HCT116 (cell line): Measurements from ENCODE around the gene PGM2L1. TPM values are rescaled to one million over a fixed set of nuclear protein-coding genes. Genes with fewer than 3 reads are reported as not detected.
"Not testable (repeated sequence)": the region's sequence is repeated elsewhere in the genome, so short reads cannot be mapped to it uniquely, and the experiment has no call there.

Experiments used
- ATAC-seq: fragments of 200-7000 bp; cut with Tn5 transposase; 2 replicates; pipeline ENCODE4 v1.9.1; 2020; ENCODE audit warnings: mild to moderate bottlenecking, moderate library complexity
- BruUV-seq: library from RNA; stranded (reverse); fragments of 400-500 nt; replicated peaks from 2 replicates; lab custom pipeline; 2021; lab: Mats Ljungman, UMichigan
- CTCF ChIA-PET: fragments of 300-600 bp; sonication (Branson Sonifier 250); formaldehyde crosslinking; loops from one replicate; lab custom pipeline; 2021; ENCODE audit warnings: antibody characterized with exemption; lab: Charles Lee
- POLR2A ChIA-PET: fragments of 300-600, 350-600 bp; sonication (Branson Sonifier 250); formaldehyde crosslinking; loops from one replicate; lab custom pipeline; 2021; ENCODE audit warnings: antibody characterized with exemption; lab: Charles Lee
- RAD21 ChIA-PET, 2 experiments: fragments of 300-600 bp; sonication (Branson Sonifier 250); formaldehyde crosslinking; loops; one replicate each; lab custom pipeline; 2023; ENCODE audit warnings: low total read pairs in 2 of 2; ENCODE audit not compliant: uncharacterized antibody in 2 of 2, unreplicated experiment in 2 of 2, low non-redundant PET in 1 of 2; lab: Charles Lee
- DNase-seq: peaks from one replicate; pipeline ENCODE4 v3.0.0-alpha.2; 2010; ENCODE audit warnings: low read depth, low spot score
- H2AFZ ChIP-seq: fragments of 200-600 bp; shearing (Covaris generic), sonication (generic); 2 replicates; pipeline ENCODE4 v1.6.1; 2017; ENCODE audit warnings: low read depth, mixed run types, mixed read lengths, antibody characterized with exemption, low read length; ENCODE audit not compliant: poor library complexity, severe bottlenecking
- H3K27ac ChIP-seq: 2 replicates; pipeline ENCODE4 v1.5.1; 2012; ENCODE audit warnings: low read depth, low read length
- H3K27me3 ChIP-seq: fragments of 200-600 bp; sonication (generic); 2 replicates; pipeline ENCODE4 v1.6.1; 2016; ENCODE audit warnings: mixed run types, low read length, mixed read lengths; ENCODE audit not compliant: insufficient read depth
- H3K36me3 ChIP-seq, 2 experiments: fragments of 200-500 bp in 1 of 2; fragments of 200-600 bp in 1 of 2; sonication (Bioruptor generic) in 1 of 2; sonication (generic) in 1 of 2; 2 replicates each; pipeline versions ENCODE4 v1.5.1 to v1.6.1; 2014 to 2016; ENCODE audit warnings: low read length in 2 of 2, inconsistent platforms in 1 of 2, mixed read lengths in 1 of 2, mixed run types in 1 of 2; ENCODE audit not compliant: insufficient read depth in 2 of 2, control insufficient read depth in 1 of 2
- H3K4me1 ChIP-seq, 2 experiments: fragments of 200-600 bp in 1 of 2; sonication (generic) in 1 of 2; 2 replicates each; pipeline versions ENCODE4 v1.5.1 to v1.6.1; 2012 to 2017; ENCODE audit warnings: low read length in 2 of 2, inconsistent platforms in 1 of 2, mild to moderate bottlenecking in 1 of 2, mixed read lengths in 1 of 2, mixed run types in 1 of 2, moderate library complexity in 1 of 2; ENCODE audit not compliant: insufficient read depth in 2 of 2, control insufficient read depth in 1 of 2
- H3K4me2 ChIP-seq: fragments of 200-600 bp; sonication (generic); 2 replicates; pipeline ENCODE4 v1.6.1; 2017; ENCODE audit warnings: mixed run types, low read length, mixed read lengths
- H3K4me3 ChIP-seq, 2 experiments: fragments of 200-600 bp in 1 of 2; sonication (generic) in 1 of 2; replicated peaks in 1 of 2; 2 replicates each; pipeline ENCODE4 v1.5.1; 2011 to 2016; ENCODE audit warnings: low read length in 2 of 2, control low read depth in 1 of 2, low read depth in 1 of 2, mild to moderate bottlenecking in 1 of 2, mixed read lengths in 1 of 2, mixed run types in 1 of 2
- H3K79me2 ChIP-seq: fragments of 200-600 bp; sonication (generic); 2 replicates; pipeline ENCODE4 v1.6.1; 2017; ENCODE audit warnings: mild to moderate bottlenecking, mixed run types, low read length, moderate library complexity, mixed read lengths; ENCODE audit not compliant: insufficient read depth
- H3K9ac ChIP-seq: fragments of 200-600 bp; sonication (generic); 2 replicates; pipeline ENCODE4 v1.6.1; 2016; ENCODE audit warnings: low read length, mixed read lengths
- H3K9me2 ChIP-seq: fragments of 200-600 bp; sonication (generic), shearing (Covaris generic); 2 replicates; pipeline ENCODE4 v1.6.1; 2017; ENCODE audit warnings: mixed run types, mild to moderate bottlenecking, moderate library complexity; ENCODE audit not compliant: insufficient read depth
- H3K9me3 ChIP-seq, 2 experiments: fragments of 200-500 bp in 1 of 2; fragments of 200-600 bp in 1 of 2; sonication (Bioruptor generic) in 1 of 2; sonication (generic) in 1 of 2; 2 replicates each; pipeline ENCODE4 v1.6.1; 2014 to 2017; ENCODE audit warnings: low read length in 2 of 2, mixed read lengths in 2 of 2, inconsistent platforms in 1 of 2, low read depth in 1 of 2, mild to moderate bottlenecking in 1 of 2, mixed run types in 1 of 2, moderate library complexity in 1 of 2; ENCODE audit not compliant: control insufficient read depth in 1 of 2, insufficient read depth in 1 of 2
- H4K20me1 ChIP-seq: fragments of 200-600 bp; sonication (generic), shearing (Covaris generic); 2 replicates; pipeline ENCODE4 v1.6.1; 2017; ENCODE audit warnings: mixed run types, mild to moderate bottlenecking, moderate library complexity; ENCODE audit not compliant: insufficient read depth
- ELF1 ChIP-seq: IDR thresholded peaks from 2 replicates; pipeline ENCODE4 v1.6.1; 2012; ENCODE audit warnings: low read depth, borderline replicate concordance
- FOSL1 ChIP-seq: IDR thresholded peaks from 2 replicates; pipeline ENCODE4 v1.6.1; 2012; ENCODE audit warnings: low read depth
- JUND ChIP-seq: IDR thresholded peaks from 2 replicates; pipeline ENCODE4 v1.6.1; 2012
- MAX ChIP-seq: IDR thresholded peaks from 2 replicates; pipeline ENCODE4 v1.6.1; 2012
- RAD21 ChIP-seq: IDR thresholded peaks from 2 replicates; pipeline ENCODE4 v1.6.1; 2012; ENCODE audit warnings: low read depth, mild to moderate bottlenecking
- TCF7L2 ChIP-seq: IDR thresholded peaks from 2 replicates; pipeline ENCODE4 v1.7.0; 2011; ENCODE audit warnings: borderline replicate concordance, inconsistent platforms; ENCODE audit not compliant: insufficient read depth, insufficient read length; ENCODE audit errors: extremely low read depth
- YY1 ChIP-seq: IDR thresholded peaks from 2 replicates; pipeline ENCODE4 v1.6.1; 2011; ENCODE audit warnings: low read length, low read depth, moderate library complexity, mild to moderate bottlenecking; ENCODE audit not compliant: insufficient replicate concordance; ENCODE audit errors: extremely low read depth
- ZBTB33 ChIP-seq: IDR thresholded peaks from 2 replicates; pipeline ENCODE4 v1.6.1; 2011; ENCODE audit warnings: mild to moderate bottlenecking, low read length, moderate library complexity; ENCODE audit not compliant: insufficient replicate concordance; ENCODE audit errors: extremely low read depth
- ZFX ChIP-seq: fragments of 450-650 bp; IDR thresholded peaks from 2 replicates; pipeline ENCODE4 v1.6.1; 2017
- ZNF274 ChIP-seq: fragments of 200-500 bp; sonication (Bioruptor generic); IDR thresholded peaks from 2 replicates; pipeline ENCODE4 v1.6.1; 2014; ENCODE audit warnings: mild to moderate bottlenecking, low read depth, low read length, inconsistent platforms
- intact Hi-C: fragments of 100-400 bp; cut with micrococcal nuclease; formaldehyde crosslinking; loops from 2 replicates; pipeline ENCODE4 v1.10.0; 2022
- total RNA-seq: library from RNA; stranded (reverse); gene quantifications from one replicate; pipeline ENCODE4 v1.2.1, GENCODE V29; 2021; ENCODE audit not compliant: unreplicated experiment

PGM2L1 gene
- total RNA-seq, 1 experiment from 2014 or later, result 4.9 TPM

- TF ChIP-seq YY1 (no peak), RAD21 (no peak), JUND (no peak), ZFX (no peak), ZNF274 (no peak)
Measured at GRCh38 chr11:74366576-74366975, 31.7 kb downstream of the PGM2L1 start (continued).

GRCh38 chr11:74365805-74366204 is 32.4 kb downstream of the PGM2L1 start:
- DNase-seq, H3K4me2 ChIP-seq, H3K36me3 ChIP-seq, intact Hi-C loops, H3K9me2 ChIP-seq, H2AFZ ChIP-seq, H3K79me2 ChIP-seq, H3K27ac ChIP-seq, CTCF ChIA-PET, H4K20me1 ChIP-seq, H3K27me3 ChIP-seq, H3K4me3 ChIP-seq, H3K9ac ChIP-seq, H3K4me1 ChIP-seq, RAD21 ChIA-PET, BruUV-seq, ATAC-seq, H3K9me3 ChIP-seq, POLR2A ChIA-PET: not testable (repeated sequence)

GRCh38 chr11:74357449-74357848 is 40.8 kb downstream of the PGM2L1 start:
- ChIA-PET CTCF (no interaction called here), RAD21 (no interaction called here), POLR2A (no interaction called here)
- intact Hi-C loops, result no loop called here
- Histone ChIP-seq H3K36me3 (no peaks in the 10 kb centered on the region; a peak in 1 of 4 replicates), H3K9me2 (no peaks in the 10 kb centered on the region), H3K27ac (no peak overlapping the region), H4K20me1 (no peaks in the 10 kb centered on the region), H3K27me3 (no peaks in the 10 kb centered on the region), H3K9me3 (no peaks in the 10 kb centered on the region), H3K9ac (no peak overlapping the region), H3K4me1 (no peaks in the 10 kb centered on the region), H3K4me2 (no peak overlapping the region), H2AFZ (no peak overlapping the region), H3K79me2 (no peaks in the 10 kb centered on the region), H3K4me3 (no peak overlapping the region)
- no peak for DNase-seq
- no peak for TF ChIP-seq ELF1
- TF ChIP-seq FOSL1, result no peak
- TF ChIP-seq ZNF274, result no peak
- no peak for TF ChIP-seq TCF7L2
- no peak for TF ChIP-seq ZBTB33
- TF ChIP-seq MAX, result no peak
- ATAC-seq, result no peak
- BruUV-seq, result no TSS peak
